AG08395 (cell line): Measurements from ENCODE around the gene COX20.

Experiments used
- DNase-seq: peaks from one replicate; pipeline ENCODE4 v3.0.0; 2012; ENCODE audit warnings: mixed read lengths, low spot score

COX20 gene

GRCh38 chr1:244851546-244852231, 16.2 kb downstream of the COX20 start:
- no peak for DNase-seq

DNA sequence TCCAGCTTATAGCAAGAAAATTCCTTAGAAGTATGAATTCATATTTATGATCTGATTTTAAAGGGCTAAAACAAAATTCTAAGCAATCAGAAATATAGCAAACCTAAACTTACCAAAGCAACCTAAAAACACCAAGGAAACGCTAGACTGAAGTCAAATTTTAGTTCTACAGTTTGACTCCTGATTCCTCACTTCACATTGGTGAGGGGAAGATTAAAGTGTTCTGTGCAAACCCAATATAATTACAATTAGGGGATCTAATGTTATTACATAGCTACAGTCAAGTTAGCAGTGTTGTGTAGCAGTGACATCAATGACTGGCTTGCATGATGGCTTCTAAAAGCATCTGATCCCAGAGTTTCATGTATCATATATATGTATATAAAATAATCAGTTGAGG, 17.2 kb downstream of the COX20 start:
- DNase-seq: no peak

- no peak for DNase-seq
These were observed 18.7 kb downstream of the COX20 start for GRCh38 chr1:244854166-244854565.

- DNase-seq: no peak
These were observed 19.6 kb downstream of the COX20 start for GRCh38 chr1:244854865-244855578.

- DNase-seq: no peak
These were observed 22.3 kb downstream of the COX20 start for GRCh38 chr1:244857761-244858160.

DNA sequence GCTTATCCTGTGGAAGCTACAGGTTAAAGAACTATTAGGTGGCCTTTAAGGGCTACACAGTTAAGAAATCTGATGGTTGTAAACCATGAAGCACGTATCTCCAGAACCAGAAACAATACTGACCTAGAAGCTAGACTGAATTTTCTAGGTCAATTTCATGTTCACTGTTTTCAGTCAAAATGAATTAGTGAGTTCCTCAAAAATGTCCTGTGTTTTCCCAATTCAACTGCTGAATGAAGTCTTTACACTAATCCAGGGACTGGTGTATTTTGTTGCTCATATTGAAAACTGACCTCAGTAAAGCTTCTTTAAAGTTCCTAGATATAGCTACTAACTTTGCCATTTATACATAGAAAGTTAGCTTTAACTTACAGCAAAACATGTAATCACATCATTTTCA, 22.9 kb downstream of the COX20 start:
- DNase-seq: no peak

- no peak for DNase-seq
These were observed 24.6 kb downstream of the COX20 start for GRCh38 chr1:244860078-244860477.

DNA sequence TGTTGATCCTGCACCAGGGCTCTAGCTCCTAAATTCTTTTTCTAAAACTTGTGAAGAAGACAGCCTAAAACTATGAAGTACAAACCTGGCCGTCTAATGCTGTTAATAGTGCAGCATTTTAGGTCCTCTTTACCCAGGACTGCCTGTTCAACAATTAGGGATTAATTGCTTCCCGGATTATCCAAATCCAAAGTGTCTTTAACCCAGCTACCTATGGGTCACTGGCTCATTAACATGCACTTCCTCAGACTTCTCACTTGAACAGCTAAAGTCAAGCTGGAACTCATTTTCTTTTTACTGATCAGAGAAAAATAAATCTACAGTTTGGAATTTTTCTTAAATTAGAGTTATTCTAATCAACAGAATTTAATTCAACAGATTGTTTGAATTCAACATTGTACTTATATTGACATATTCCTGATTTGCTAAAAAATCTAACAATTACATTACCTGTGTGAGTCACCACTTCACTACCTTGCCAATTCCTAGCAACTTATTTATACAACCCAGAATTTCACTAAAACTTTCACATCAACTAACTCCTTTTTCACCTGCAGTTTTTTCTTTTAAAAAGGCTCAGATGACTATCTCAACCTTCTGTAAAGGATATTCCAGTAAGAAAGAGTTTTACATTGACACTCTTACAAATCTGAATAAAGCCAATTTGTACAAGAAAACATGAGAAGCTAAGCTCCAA, 25.6 kb downstream of the COX20 start:
- no peak for DNase-seq

GRCh38 chr1:244861683-244862082, 26.2 kb downstream of the COX20 start:
- no peak for DNase-seq

DNA sequence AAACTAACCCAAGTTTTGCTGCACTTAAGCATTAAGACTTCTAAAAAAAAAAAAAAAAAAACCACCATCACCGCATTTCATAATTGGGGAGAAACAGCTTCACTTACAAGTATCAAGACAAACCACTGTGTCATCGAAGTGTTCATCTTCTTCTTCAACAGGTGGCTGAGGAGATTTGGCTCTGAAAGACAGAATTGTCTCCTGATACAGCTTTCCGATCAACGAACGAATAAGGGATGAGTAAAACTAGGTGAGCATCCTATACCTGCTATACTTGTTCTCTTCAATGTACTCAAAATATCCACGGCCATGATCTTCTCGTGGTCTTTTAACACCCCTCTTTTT, 26.9 kb downstream of the COX20 start:
- no peak for DNase-seq

DNA sequence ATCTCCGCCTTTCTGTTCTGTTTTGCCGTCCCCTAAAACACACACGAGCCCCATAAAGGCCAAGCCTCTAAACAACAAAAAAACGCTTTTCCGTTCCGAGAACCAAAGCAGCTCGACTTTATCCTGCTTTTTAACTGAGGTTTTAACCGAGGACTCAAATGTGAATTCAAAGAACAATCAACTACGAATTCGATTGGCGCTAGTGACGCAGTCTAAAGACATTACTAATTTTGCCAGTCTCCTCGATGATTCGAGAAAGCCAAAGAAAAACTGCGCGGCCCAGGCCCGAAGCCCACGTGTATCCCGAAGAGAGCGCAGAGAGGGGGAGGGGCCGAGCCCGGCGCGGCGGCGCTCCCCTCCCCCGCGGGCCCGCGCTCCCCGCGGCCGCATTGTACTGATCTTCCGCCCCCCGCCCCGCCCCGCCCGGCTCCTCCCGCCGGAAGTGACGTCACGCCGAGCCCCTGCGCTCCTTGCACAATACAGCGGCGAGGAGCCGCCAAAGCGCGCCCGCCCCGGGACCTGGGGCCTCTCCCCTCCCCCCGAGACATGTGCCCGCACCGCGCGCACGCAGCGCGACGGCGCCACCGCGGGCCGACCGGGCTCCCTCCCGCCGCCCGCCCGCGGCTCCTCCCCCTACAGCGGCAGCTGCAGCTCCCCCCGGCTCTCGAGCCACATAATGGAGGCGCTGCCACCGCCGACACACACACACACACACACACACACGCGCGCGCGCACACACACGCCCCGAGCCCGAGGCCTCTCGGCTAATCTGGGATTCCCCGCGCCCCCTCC, 27.4 kb downstream of the COX20 start:
- peak; percentile 95 for DNase-seq

DNA sequence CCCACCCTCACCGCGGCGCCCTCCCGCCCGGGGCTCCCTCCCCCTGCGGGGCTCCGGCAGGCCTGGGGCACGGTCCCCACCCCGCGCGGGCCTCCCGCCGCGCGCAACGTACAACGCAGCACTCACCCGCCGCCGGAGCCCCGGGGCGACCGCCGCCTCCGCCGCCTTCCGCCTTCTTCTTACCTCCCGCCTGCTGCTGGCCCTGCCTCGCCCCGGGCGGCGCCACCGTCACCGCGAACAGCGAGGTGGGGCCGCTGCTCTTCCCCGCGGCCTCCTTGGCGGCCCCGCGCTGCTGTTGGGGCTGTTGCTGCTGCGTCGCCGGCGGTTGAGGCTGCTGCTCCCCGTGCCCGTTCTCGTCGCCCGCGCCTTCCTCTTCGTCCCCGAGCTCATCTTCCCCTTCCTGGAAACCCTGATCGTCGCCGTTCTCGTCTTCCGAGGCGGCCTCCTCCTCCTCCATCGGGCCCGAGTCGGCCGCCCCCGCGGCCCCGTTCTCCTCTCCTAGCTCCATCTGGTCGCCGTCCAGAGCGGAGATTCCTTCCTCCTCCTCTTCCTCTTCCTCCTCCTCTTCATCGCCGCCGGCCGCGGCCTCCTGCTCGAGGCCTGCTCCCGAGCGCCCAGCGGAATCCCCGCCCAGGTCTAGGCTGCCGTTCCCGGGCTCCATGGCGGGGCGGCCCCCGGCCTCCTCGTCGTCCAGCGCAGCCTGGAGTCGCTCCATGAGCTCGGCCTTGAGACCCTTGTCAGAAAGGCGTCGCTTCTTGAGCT, 28.2 kb downstream of the COX20 start:
- DNase-seq: no peak

- peak; percentile 94 for DNase-seq
These were observed 29.0 kb downstream of the COX20 start, which contains the start of gene HNRNPU for GRCh38 chr1:244864253-244865027. HNRNPU (minus strand) TSS chr1:244864543; CDS start chr1:244864307, 236 bp downstream.

GRCh38 chr1:244865028-244865371, 29.5 kb downstream of the COX20 start:
- no peak for DNase-seq

DNA sequence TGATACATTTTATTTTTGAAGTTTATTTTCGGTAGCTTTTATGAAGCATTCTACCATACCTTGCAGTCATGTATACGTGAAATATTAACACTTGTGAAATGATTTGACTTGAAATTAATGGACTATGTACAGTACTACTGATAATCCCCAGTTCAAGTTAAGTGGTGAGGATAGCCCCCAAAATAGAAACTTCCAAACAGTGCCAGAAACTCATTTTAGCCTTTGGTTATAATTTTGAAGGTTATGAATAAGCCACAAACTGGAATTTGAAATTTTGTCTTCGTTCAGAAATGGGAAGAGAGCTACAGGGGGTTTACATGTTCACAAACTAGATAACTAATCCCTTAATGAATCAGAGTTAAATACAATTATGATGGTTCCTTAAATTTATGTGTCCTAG, 30.4 kb downstream of the COX20 start:
- DNase-seq: no peak

- no peak for DNase-seq
These were observed 30.9 kb downstream of the COX20 start for GRCh38 chr1:244866355-244866754.

DNA sequence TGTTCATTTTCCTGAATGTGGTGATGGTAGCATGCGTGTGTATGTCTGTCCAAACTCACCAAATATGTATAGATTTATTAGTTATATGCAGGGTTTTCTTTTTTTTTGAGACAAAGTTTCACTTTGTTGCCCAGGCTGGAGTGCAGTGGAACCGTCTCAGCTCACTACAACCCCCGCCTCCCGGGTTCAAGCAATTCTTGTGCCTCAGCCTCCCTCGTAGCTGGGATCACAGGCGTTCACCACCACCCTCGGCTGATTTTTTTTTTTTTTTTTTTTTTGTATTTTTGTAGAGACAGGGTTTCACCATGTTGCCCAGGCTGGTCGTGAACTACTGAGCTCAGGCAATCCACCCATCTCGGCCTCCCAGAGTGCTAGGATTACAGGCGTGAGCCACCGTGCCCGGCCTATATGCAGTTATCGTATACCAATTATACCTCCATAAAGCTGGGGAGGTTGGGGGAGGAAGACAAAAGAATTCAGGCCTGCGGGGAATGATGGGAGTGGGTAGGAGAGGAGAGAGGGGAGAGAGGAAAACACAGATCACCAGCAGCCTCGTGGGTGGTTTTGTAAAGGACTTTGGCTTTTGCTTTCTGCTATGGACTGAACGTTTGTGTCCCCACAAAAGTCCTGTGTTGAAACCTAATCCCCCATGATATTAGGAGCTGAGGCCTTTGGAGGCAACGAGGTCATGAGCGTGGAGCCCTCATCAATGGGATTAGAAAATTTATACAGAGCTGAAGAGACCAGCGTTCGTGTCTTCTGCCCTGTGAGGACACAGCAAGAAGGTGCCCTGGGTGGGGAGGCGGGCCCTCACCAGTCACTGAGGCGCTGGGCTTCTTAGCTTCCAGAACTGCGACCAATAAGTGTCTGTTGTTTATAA, 33.3 kb downstream of the COX20 start:
- DNase-seq: no peak

- DNase-seq: no peak
These were observed 33.9 kb downstream of the COX20 start for GRCh38 chr1:244869364-244869827.

DNA sequence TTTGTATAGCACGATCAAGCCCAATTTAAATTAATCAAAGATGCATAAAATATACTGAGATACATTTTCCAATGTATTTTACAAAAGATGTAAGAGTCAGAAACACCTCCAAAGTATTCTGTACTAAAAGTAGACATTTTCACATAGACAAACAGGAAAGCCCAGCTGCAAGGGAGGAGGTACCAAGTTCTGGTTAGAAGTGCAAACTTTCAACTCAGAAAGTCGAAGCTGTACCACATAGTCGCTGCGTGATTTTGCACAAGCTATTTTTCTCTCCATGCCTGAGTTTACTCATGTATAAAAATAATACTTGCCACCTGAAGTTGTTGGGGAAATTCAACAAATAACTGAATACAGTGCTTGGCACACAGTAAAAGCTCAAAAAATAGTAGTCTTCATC, 34.5 kb downstream of the COX20 start:
- no peak for DNase-seq
